Measurements from ENCODE around the gene GNG7. TPM values are rescaled to one million over a fixed set of nuclear protein-coding genes. Genes with fewer than 3 reads are reported as not detected.
"Not testable (repeated sequence)": the region's sequence is repeated elsewhere in the genome, so short reads cannot be mapped to it uniquely, and the experiment has no call there.

The GNG7 gene
- total RNA-seq, 1 donor from 2014 or later, result 0.13 TPM

- Mint-ChIP-seq H3K4me3 (no peak overlapping the region), H3K27me3 (ENCODE audit: insufficient read depth) (no peaks in the 10 kb centered on the region), H3K27ac (no peak overlapping the region), H3K36me3 (ENCODE audit: low read depth) (no peaks in the 10 kb centered on the region), H3K4me1 (ENCODE audit: low read depth) (no peaks in the 10 kb centered on the region), H3K9me3 (no peaks in the 10 kb centered on the region)
- no peak for DNase-seq (ENCODE audit: low spot score)
- intact Hi-C loops (cut with micrococcal nuclease), result no loop called here
Observed at GRCh38 chr19:2668175-2668763, 34.2 kb downstream of the GNG7 start.

GRCh38 chr19:2667349-2667748 is 35.1 kb downstream of the GNG7 start:
- H3K27me3 Mint-ChIP-seq (ENCODE audit: insufficient read depth); H3K36me3 Mint-ChIP-seq (ENCODE audit: low read depth); H3K9me3 Mint-ChIP-seq; H3K4me1 Mint-ChIP-seq (ENCODE audit: low read depth); H3K27ac Mint-ChIP-seq; H3K4me3 Mint-ChIP-seq; intact Hi-C loops (cut with micrococcal nuclease); DNase-seq (ENCODE audit: low spot score): not testable (repeated sequence)

DNA sequence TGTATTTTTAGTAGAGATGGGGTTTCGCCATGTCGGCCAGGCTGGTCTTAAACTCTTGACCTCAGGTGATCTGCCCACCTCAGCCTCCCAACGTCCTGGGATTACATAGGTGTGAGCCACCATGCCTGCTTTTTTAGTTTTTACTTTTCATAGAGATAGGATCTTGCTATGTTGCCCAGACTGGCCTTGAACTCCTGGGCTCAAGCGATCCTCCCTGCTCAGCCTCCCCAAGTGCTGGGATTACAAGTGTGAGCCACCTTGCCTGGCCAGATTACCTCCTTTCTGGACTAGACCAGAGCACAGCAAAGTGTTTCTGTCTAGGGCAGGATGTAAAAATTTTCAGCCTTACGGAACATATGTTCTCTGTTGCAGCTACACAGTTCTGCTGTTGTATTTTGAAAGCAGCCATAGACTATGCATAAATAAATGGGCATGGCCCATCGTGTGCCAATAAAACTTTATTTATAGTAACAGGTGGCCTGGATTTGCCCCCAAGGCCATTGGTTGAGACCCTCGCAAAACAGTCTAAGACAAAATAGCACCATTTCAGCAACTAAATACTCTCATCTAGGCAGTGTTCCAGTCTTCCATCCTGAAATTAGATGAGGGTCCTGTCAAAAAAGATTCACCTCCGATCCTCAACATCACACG is 36.0 kb downstream of the GNG7 start:
- Mint-ChIP-seq H3K36me3 (ENCODE audit: low read depth) (no peaks in the 10 kb centered on the region), H3K27ac (no peak overlapping the region), H3K9me3 (no peaks in the 10 kb centered on the region), H3K4me3 (no peak overlapping the region), H3K27me3 (ENCODE audit: insufficient read depth) (no peaks in the 10 kb centered on the region), H3K4me1 (ENCODE audit: low read depth) (no peaks in the 10 kb centered on the region)
- no peak for DNase-seq (ENCODE audit: low spot score)
- intact Hi-C loops (cut with micrococcal nuclease), result no loop called here

GRCh38 chr19:2665103-2665502 is 37.4 kb downstream of the GNG7 start:
- DNase-seq (ENCODE audit: low spot score), result no peak

GRCh38 chr19:2663920-2664571 is 38.4 kb downstream of the GNG7 start:
- Mint-ChIP-seq H3K4me1 (ENCODE audit: low read depth) (no peaks in the 10 kb centered on the region), H3K9me3 (no peaks in the 10 kb centered on the region), H3K27me3 (ENCODE audit: insufficient read depth) (no peaks in the 10 kb centered on the region), H3K4me3 (no peak overlapping the region), H3K36me3 (ENCODE audit: low read depth) (no peaks in the 10 kb centered on the region), H3K27ac (no peak overlapping the region)
- no peak for DNase-seq (ENCODE audit: low spot score)
- intact Hi-C loops (cut with micrococcal nuclease), result no loop called here

More at GRCh38 chr19:2665103-2665502, 37.4 kb downstream of the GNG7 start:
- Mint-ChIP-seq H3K4me3 (no peak overlapping the region), H3K27ac (no peak overlapping the region), H3K27me3 (ENCODE audit: insufficient read depth) (no peaks in the 10 kb centered on the region), H3K4me1 (ENCODE audit: low read depth) (no peaks in the 10 kb centered on the region), H3K9me3 (no peaks in the 10 kb centered on the region), H3K36me3 (ENCODE audit: low read depth) (no peaks in the 10 kb centered on the region)
- intact Hi-C loops (cut with micrococcal nuclease), result no loop called here

- H3K36me3 Mint-ChIP-seq (ENCODE audit: low read depth), result no peaks in the 10 kb centered on the region
- DNase-seq (ENCODE audit: low spot score), result no peak
- no peak overlapping the region for H3K27ac Mint-ChIP-seq
Observed at GRCh38 chr19:2661615-2662014, 40.9 kb downstream of the GNG7 start.

DNA sequence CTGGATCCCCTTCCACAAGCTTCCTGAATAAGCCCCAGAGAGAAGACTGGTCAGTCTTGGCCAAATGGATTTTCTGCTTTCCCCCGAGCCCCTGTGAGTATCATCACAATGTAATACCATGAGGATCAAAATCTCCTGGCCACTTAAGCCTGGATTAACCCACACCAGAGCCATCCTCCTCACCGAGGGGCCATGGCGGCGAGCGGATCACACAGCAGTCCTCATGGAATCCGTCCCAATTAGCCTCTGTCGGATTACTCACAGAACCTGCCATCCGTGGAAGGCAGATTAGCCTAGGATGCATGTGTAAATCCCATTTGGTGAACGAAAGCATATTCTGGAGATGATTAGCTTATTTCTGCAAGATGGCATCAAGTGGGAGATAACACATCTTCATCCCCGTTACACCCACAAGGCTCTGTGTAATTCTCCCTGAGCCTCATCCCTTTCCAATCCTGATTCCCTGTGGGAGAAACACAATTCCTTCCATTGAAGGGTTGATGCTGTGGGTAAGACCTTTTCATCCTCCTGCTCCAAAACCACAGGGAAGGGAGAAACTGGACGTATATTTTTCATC is 42.5 kb downstream of the GNG7 start:
- Mint-ChIP-seq H3K9me3 (no peaks in the 10 kb centered on the region), H3K36me3 (ENCODE audit: low read depth) (no peaks in the 10 kb centered on the region), H3K27me3 (ENCODE audit: insufficient read depth) (no peaks in the 10 kb centered on the region), H3K27ac (no peak overlapping the region), H3K4me1 (ENCODE audit: low read depth) (no peaks in the 10 kb centered on the region), H3K4me3 (no peak overlapping the region)
- intact Hi-C loops (cut with micrococcal nuclease), result no loop called here
- DNase-seq (ENCODE audit: low spot score), result no peak

More at GRCh38 chr19:2661615-2662014, 40.9 kb downstream of the GNG7 start:
- Mint-ChIP-seq H3K4me3 (no peak overlapping the region), H3K27me3 (ENCODE audit: insufficient read depth) (no peaks in the 10 kb centered on the region), H3K4me1 (ENCODE audit: low read depth) (no peaks in the 10 kb centered on the region), H3K9me3 (no peaks in the 10 kb centered on the region)
- intact Hi-C loops (cut with micrococcal nuclease), result no loop called here

- Mint-ChIP-seq H3K27ac (no peak overlapping the region), H3K4me1 (ENCODE audit: low read depth) (no peaks in the 10 kb centered on the region), H3K9me3 (no peaks in the 10 kb centered on the region), H3K27me3 (ENCODE audit: insufficient read depth) (no peaks in the 10 kb centered on the region), H3K4me3 (no peak overlapping the region), H3K36me3 (ENCODE audit: low read depth) (no peaks in the 10 kb centered on the region)
- no peak for DNase-seq (ENCODE audit: low spot score)
- intact Hi-C loops (cut with micrococcal nuclease), result no loop called here
Observed at GRCh38 chr19:2656533-2656932, 46.0 kb downstream of the GNG7 start.

DNA sequence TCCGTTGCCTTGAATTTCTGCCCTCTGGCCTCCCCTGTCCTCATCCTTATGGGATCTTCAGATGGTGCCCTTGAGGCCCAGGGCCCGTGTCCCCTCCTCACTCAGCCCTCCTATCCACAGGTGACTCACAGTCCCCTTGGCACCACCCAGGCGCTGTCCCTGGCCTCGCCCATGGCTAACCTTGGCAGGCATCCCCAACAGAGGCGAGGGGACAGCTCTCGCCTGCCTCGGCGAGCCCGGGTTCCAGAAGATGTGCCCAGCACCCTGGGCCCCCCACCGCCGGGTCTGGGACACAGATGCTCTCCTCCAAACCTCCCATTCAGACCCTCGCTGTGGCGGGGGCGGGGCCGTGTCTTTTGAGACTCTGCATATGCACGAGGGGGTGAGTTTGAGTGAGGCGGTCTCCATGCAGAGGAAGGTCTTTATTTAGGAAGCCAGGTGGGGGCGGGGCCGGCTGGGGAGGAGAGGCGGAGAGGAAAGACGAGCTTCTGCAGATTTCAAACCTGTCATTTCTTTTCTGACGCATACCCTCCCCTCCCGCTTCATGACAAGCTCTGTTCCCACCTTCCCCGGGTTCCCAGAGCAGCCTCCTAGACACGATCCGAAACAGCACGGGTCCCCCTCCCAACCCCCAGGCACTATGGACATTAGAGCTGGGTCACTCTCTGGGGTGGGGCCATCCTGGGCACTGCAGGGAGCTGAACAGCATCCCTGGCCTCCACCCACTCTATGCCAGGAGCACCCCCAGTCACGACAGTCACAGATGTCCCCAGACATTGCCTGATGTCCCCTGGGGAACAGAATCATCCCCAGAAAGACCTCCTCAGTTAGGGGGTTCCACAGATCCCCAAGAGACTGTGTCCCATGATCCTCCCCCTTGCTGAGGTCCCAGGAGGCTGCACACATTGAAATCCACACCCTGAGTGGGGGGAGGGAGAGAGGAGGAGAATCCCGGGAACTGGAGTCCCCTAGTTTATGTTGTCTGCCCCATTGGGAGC is 48.5 kb downstream of the GNG7 start:
- H3K4me1 Mint-ChIP-seq (ENCODE audit: low read depth), result no peaks in the 10 kb centered on the region
- H3K27ac Mint-ChIP-seq, result no peak overlapping the region
- no peak overlapping the region for H3K4me3 Mint-ChIP-seq
- no peaks in the 10 kb centered on the region for H3K9me3 Mint-ChIP-seq
- DNase-seq (ENCODE audit: low spot score), result no peak
- intact Hi-C loops (cut with micrococcal nuclease), result no loop called here
- H3K27me3 Mint-ChIP-seq (ENCODE audit: insufficient read depth), result no peaks in the 10 kb centered on the region
- no peaks in the 10 kb centered on the region for H3K36me3 Mint-ChIP-seq (ENCODE audit: low read depth)

DNA sequence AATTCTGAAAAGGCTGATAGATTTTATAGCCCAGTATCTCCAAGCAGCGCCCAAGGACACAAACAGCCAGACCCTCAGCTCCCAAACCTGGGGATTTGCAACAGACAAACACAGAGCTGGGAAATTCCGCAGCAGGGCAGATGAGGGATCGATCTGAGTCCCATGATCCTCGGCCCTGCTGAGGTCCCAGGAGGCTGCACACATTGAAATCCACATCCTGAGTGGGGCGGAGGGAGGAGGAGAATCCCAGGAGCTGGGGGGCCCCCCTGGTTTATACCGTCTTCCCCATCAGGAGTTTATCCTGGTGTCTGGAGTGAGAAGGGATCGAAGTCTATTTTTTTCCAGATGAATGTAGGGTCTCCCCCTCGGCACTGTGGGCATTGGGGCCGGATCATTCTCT is 49.3 kb downstream of the GNG7 start:
- Mint-ChIP-seq H3K4me1 (ENCODE audit: low read depth) (no peaks in the 10 kb centered on the region), H3K27me3 (ENCODE audit: insufficient read depth) (no peaks in the 10 kb centered on the region), H3K4me3 (no peak overlapping the region), H3K27ac (no peak overlapping the region), H3K36me3 (ENCODE audit: low read depth) (no peaks in the 10 kb centered on the region), H3K9me3 (no peaks in the 10 kb centered on the region)
- intact Hi-C loops (cut with micrococcal nuclease), result no loop called here
- DNase-seq (ENCODE audit: low spot score), result no peak

DNA sequence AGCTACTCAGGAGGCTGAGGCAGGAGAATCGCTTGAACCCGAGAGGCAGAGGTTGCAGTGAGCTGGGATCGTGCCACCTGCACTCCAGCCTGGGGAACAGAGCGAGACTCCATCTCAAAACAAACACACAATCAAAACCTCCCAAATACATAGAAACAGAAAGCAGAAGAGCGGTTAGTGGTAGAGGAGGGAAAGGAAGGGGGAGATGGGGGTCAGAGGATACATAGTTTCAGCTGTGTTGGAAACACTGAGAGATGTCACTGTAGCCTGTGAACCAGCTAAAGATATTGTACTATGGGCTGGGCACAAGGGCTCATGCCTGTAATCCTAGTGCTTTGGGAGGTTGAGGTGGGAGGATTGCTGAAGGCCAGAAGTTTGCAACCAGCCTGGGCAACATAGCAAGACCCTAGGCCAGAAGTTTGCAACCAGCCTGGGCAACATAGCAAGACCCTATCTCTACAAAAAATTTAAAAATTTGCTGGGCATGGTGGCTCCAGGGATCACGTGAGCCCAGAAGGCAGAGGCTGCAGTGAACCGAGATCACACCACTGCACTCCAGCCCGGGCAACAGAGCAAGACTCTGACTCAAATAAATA is 49.9 kb downstream of the GNG7 start:
- intact Hi-C loops (cut with micrococcal nuclease), result no loop called here
- no peaks in the 10 kb centered on the region for H3K4me1 Mint-ChIP-seq (ENCODE audit: low read depth)
- no peak overlapping the region for H3K27ac Mint-ChIP-seq
- H3K36me3 Mint-ChIP-seq (ENCODE audit: low read depth), result no peaks in the 10 kb centered on the region
- no peaks in the 10 kb centered on the region for H3K27me3 Mint-ChIP-seq (ENCODE audit: insufficient read depth)
- H3K4me3 Mint-ChIP-seq, result no peak overlapping the region
- H3K9me3 Mint-ChIP-seq, result no peaks in the 10 kb centered on the region
- no peak for DNase-seq (ENCODE audit: low spot score)

GRCh38 chr19:2651002-2651733 is 51.3 kb downstream of the GNG7 start:
- H3K36me3 Mint-ChIP-seq (ENCODE audit: low read depth); H3K4me1 Mint-ChIP-seq (ENCODE audit: low read depth); H3K9me3 Mint-ChIP-seq; H3K27ac Mint-ChIP-seq; H3K4me3 Mint-ChIP-seq; DNase-seq (ENCODE audit: low spot score); intact Hi-C loops (cut with micrococcal nuclease); H3K27me3 Mint-ChIP-seq (ENCODE audit: insufficient read depth): not testable (repeated sequence)
